ENCODE results near the gene GFER. TPM values are rescaled to one million over a fixed set of nuclear protein-coding genes. Genes with fewer than 3 reads are reported as not detected.

Gene GFER
- total RNA-seq, 3 donors from 2014 or later: 15.7 to 18.1 (median 17.9) TPM

- no peak for DNase-seq (ENCODE audit: low spot score in 2 of 2)
- Histone ChIP-seq H3K4me1 (peaks cover 4 to 27% of the 10 kb centered on the region in 2 donors), H3K4me3 (peak within 1 kb of the TSS; percentile 58 to 93 (median 74)), H3K36me3 (no peaks in the 10 kb centered on the region), H3K27me3 (no peaks in the 10 kb centered on the region), H3K9me3 (no peaks in the 10 kb centered on the region), H3K27ac (peak within 1 kb of the TSS; percentile 71 to 75)
- TF ChIP-seq POLR2AphosphoS5 (IDR thresholded peaks at IDR 0.05) (no peak), POLR2A (IDR thresholded peaks at IDR 0.05) (no peak), CTCF (IDR thresholded peaks at IDR 0.05) (no peak)
- intact Hi-C loops (cut with DNase I; ENCODE audit: low total_unique reads): loop anchor here (5.0 kb wide), 1 partner anchor 116 kb away; no protein-coding TSS in a partner anchor
These were observed 42.5 kb downstream of the GFER start, which contains the start of gene NHERF2 for GRCh38 chr16:2026461-2027023. TSS of gene NHERF2 (plus strand) at chr16:2026902. CDS start at chr16:2027006, 104 bp downstream.

GRCh38 chr16:2027024-2028010 is 43.3 kb downstream of the GFER start:
- H3K9me3 ChIP-seq: no peaks in the 10 kb centered on the region
- intact Hi-C loops (cut with DNase I; ENCODE audit: low total_unique reads): loop anchor here (5.0 kb wide), 1 partner anchor 115 kb away; no protein-coding TSS in a partner anchor
- no peak for TF ChIP-seq CTCF (IDR thresholded peaks at IDR 0.05)
- no peak for TF ChIP-seq POLR2A (IDR thresholded peaks at IDR 0.05)
- no peak for TF ChIP-seq POLR2AphosphoS5 (IDR thresholded peaks at IDR 0.05)
- H3K27me3 ChIP-seq: no peaks in the 10 kb centered on the region
- no peak for DNase-seq (ENCODE audit: low spot score in 2 of 2)
- no peaks in the 10 kb centered on the region for H3K36me3 ChIP-seq
- H3K27ac ChIP-seq: peak overlapping the region; percentile 33 to 75
- peak overlapping the region; percentile 58 to 93 (median 74) for H3K4me3 ChIP-seq
- peaks cover 6 to 27% of the 10 kb centered on the region in 2 donors for H3K4me1 ChIP-seq

- no peaks in the 10 kb centered on the region for H3K27me3 ChIP-seq
- peak overlapping the region; percentile 36 to 75 for H3K27ac ChIP-seq
- peaks cover 5 to 33% of the 10 kb centered on the region in 2 donors for H3K4me1 ChIP-seq
- DNase-seq (ENCODE audit: low spot score in 2 of 2): no peak
- intact Hi-C loops (cut with DNase I; ENCODE audit: low total_unique reads): loop anchor here (5.0 kb wide), 1 partner anchor 114 kb away; no protein-coding TSS in a partner anchor
- peak overlapping the region; percentile 58 to 93 (median 74) for H3K4me3 ChIP-seq
- no peaks in the 10 kb centered on the region for H3K36me3 ChIP-seq
- H3K9me3 ChIP-seq: no peaks in the 10 kb centered on the region
- TF ChIP-seq CTCF (IDR thresholded peaks at IDR 0.05) (no peak), POLR2AphosphoS5 (IDR thresholded peaks at IDR 0.05) (no peak), POLR2A (IDR thresholded peaks at IDR 0.05) (no peak)
These were observed 44.2 kb downstream of the GFER start for GRCh38 chr16:2028146-2028545.

- intact Hi-C loops (cut with DNase I; ENCODE audit: low total_unique reads): loop anchor here (5.0 kb wide), 1 partner anchor 114 kb away; no protein-coding TSS in a partner anchor
- peak overlapping the region; percentile 36 to 84 for H3K27ac ChIP-seq
- H3K9me3 ChIP-seq: no peaks in the 10 kb centered on the region
- no peaks in the 10 kb centered on the region for H3K36me3 ChIP-seq
- no peak for DNase-seq (ENCODE audit: low spot score in 2 of 2)
- H3K4me1 ChIP-seq: peaks cover 11 to 38% of the 10 kb centered on the region in 2 donors
- H3K4me3 ChIP-seq: peak overlapping the region; percentile 58 to 93 (median 74)
- TF ChIP-seq POLR2A (IDR thresholded peaks at IDR 0.05) (no peak), POLR2AphosphoS5 (IDR thresholded peaks at IDR 0.05) (no peak), CTCF (IDR thresholded peaks at IDR 0.05) (no peak)
- no peaks in the 10 kb centered on the region for H3K27me3 ChIP-seq
These were observed 44.7 kb downstream of the GFER start for GRCh38 chr16:2028620-2029220.
